Measurements from ENCODE around the gene KCND3. TPM values are rescaled to one million over a fixed set of nuclear protein-coding genes. Genes with fewer than 3 reads are reported as not detected.

The KCND3 gene
- 0.21 and 0.63 TPM in 2 replicates for total RNA-seq (2014; rRNA removed; shearing (Covaris generic))

DNA sequence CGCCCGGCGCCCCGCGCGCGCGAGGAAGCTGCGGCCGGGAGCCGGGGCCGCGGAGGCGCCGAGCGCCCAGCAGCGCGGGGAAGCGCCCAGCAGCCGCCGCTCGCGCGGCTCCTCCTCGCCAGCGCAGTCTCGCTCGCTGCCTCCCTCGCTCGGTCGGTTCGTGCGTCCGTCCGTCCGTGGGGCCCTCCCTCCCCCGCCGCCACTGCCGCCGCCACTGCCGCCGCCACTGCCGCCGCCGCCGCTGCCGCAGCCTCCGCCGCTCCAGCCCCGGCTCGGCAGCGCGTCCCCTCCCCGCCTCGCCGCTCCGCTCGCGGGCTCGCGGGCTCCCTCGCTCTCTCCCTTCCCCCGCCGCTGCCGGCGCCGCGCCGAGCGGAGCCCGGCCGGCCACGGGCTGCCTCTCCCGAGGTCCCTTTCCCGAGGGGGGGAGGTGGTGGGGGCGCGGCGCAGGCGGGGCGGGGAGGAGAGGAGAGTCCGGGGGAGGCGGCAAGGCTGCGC is at the start of gene KCND3:
TSS of gene KCND3 (minus strand) at position 138 of the 495 bp plus-strand sequence.
- peak; percentile 82 for DNase-seq
- Histone ChIP-seq H3K4me3 (ENCODE audit: insufficient read depth, low read depth, low read length) (peak within 1 kb of the TSS; percentile 46), H3K36me3 (replicated peaks; ENCODE audit: control insufficient read depth, insufficient read depth, low read length) (no peaks in the 10 kb centered on the region), H3K27me3 (ENCODE audit: control insufficient read depth, insufficient read depth, low read length) (peaks cover 51% of the 10 kb centered on the region)

DNA sequence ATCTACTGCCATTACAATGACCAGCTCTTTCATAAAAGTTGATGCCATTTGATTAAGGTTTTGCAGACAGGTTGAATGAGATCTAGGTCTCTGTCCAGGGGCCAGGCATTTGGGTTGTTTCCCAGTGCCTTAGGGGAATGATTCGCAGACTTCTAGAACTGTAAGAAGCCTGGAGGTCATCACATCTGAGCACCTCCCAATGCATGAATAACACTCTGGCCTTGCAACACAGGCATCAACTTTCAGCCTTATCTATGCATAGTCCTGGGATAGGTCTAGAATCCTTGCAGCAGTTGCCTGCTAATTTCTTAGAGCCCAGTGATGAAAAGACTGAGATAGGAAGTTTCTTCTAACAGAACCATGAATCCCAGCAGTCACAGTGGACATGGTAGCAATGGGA is 44.8 kb upstream of the KCND3 start:
- H3K36me3 ChIP-seq (replicated peaks; ENCODE audit: control insufficient read depth, insufficient read depth, low read length), result no peaks in the 10 kb centered on the region
- no peaks in the 10 kb centered on the region; the same call in 1 of the 2 replicates for H3K27me3 ChIP-seq (ENCODE audit: control insufficient read depth, insufficient read depth, low read length)
- no peak overlapping the region for H3K4me3 ChIP-seq (ENCODE audit: insufficient read depth, low read depth, low read length)
- DNase-seq, result no peak

DNA sequence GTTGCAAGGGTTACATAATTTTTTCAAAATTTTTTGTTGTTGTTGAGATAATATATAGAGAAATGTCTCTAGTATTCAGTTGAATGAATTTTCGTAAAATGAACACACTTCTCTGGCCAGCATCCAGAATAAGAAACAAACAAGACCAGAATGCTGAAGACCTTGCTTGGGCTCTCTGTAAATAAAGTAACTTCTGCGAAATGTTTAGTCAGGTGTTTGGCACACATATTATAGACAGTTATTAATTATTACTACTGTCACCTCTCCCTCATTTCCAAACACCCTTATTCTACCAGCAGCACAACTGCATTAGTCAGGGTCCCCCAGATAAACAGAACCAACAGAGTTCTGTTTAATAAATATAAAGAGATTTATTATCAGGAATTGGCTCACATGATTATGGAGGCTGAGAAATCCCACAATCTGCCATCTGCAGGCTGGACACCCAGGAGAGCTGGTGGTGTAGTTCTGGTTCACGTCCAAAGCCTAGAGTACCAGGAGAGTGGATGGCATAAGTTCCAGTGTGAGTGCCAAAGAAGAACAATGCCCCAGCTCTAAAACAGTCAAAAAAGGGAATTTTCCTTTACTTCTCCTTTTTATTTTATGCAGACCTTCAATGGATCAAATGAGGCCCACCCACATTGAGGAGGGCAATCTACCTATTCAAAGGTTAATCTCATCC is 44.1 kb upstream of the KCND3 start:
- DNase-seq, result no peak
- Histone ChIP-seq H3K36me3 (replicated peaks; ENCODE audit: control insufficient read depth, insufficient read depth, low read length) (no peaks in the 10 kb centered on the region), H3K27me3 (ENCODE audit: control insufficient read depth, insufficient read depth, low read length) (no peaks in the 10 kb centered on the region; the same call in 1 of the 2 replicates), H3K4me3 (ENCODE audit: insufficient read depth, low read depth, low read length) (no peak overlapping the region)

- no peak overlapping the region for H3K4me3 ChIP-seq (ENCODE audit: insufficient read depth, low read depth, low read length)
- H3K36me3 ChIP-seq (replicated peaks; ENCODE audit: control insufficient read depth, insufficient read depth, low read length), result no peaks in the 10 kb centered on the region
- H3K27me3 ChIP-seq (ENCODE audit: control insufficient read depth, insufficient read depth, low read length), result no peaks in the 10 kb centered on the region; the same call in 1 of the 2 replicates
- DNase-seq, result no peak
Measured at GRCh38 chr1:112030157-112030556, 40.7 kb upstream of the KCND3 start.

- no peak for DNase-seq
- H3K27me3 ChIP-seq (ENCODE audit: control insufficient read depth, insufficient read depth, low read length), result no peaks in the 10 kb centered on the region; the same call in 1 of the 2 replicates
Measured at GRCh38 chr1:112027696-112028095, 38.2 kb upstream of the KCND3 start.

GRCh38 chr1:112026501-112026900 is 37.0 kb upstream of the KCND3 start:
- Histone ChIP-seq H3K36me3 (replicated peaks; ENCODE audit: control insufficient read depth, insufficient read depth, low read length) (no peaks in the 10 kb centered on the region), H3K4me3 (ENCODE audit: insufficient read depth, low read depth, low read length) (no peak overlapping the region), H3K27me3 (ENCODE audit: control insufficient read depth, insufficient read depth, low read length) (no peaks in the 10 kb centered on the region; the same call in 1 of the 2 replicates)
- no peak for DNase-seq

More at GRCh38 chr1:112027696-112028095, 38.2 kb upstream of the KCND3 start:
- H3K36me3 ChIP-seq (replicated peaks; ENCODE audit: control insufficient read depth, insufficient read depth, low read length), result no peaks in the 10 kb centered on the region
- no peak overlapping the region for H3K4me3 ChIP-seq (ENCODE audit: insufficient read depth, low read depth, low read length)

DNA sequence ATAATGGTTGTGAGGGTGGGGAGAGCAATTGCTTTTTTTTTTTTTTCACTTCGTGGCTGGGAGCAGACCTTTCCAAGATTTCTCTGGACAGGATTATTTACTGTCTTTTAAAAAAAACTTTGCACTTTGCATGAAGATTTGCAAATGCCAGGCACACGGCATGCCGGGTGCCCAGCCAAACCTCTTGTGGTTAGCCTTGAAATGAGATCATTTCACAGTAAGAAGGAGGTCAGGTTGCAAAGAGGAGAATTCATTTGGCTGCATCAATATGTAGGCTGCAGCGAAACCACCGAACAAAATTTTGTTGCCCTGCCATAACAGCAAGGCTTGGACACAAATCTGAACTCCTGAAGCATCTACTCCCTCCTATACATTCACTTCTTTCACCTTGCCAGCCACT is 36.5 kb upstream of the KCND3 start:
- DNase-seq, result no peak
- H3K27me3 ChIP-seq (ENCODE audit: control insufficient read depth, insufficient read depth, low read length), result no peaks in the 10 kb centered on the region; the same call in 1 of the 2 replicates
- no peak overlapping the region for H3K4me3 ChIP-seq (ENCODE audit: insufficient read depth, low read depth, low read length)
- no peaks in the 10 kb centered on the region for H3K36me3 ChIP-seq (replicated peaks; ENCODE audit: control insufficient read depth, insufficient read depth, low read length)

GRCh38 chr1:112021263-112021662 is 31.8 kb upstream of the KCND3 start:
- Histone ChIP-seq H3K4me3 (ENCODE audit: insufficient read depth, low read depth, low read length) (no peak overlapping the region), H3K27me3 (ENCODE audit: control insufficient read depth, insufficient read depth, low read length) (no peaks in the 10 kb centered on the region; the same call in 1 of the 2 replicates), H3K36me3 (replicated peaks; ENCODE audit: control insufficient read depth, insufficient read depth, low read length) (no peaks in the 10 kb centered on the region)
- DNase-seq, result peak; percentile 26

DNA sequence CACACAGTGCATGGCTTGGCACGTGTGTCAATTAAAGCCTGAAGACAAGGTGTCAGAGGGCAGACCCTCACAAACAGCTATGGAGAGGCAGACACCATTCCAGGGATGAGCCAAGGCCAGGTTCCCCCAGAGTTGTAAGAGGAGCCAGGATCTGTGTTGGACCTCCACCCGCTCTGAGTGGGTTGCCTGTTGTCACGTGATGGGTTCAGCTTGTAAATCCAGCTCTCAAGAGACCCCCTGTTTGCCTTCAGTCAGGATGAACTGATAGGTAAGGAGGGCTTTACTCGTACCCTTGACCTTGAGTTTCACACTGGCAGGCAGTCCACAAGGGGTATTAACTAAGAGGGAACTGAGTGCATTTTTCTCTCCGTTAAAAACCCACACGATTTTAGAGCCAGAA is 27.7 kb upstream of the KCND3 start:
- no peak for DNase-seq
- no peak overlapping the region for H3K4me3 ChIP-seq (ENCODE audit: insufficient read depth, low read depth, low read length)
- H3K27me3 ChIP-seq (ENCODE audit: control insufficient read depth, insufficient read depth, low read length), result no peaks in the 10 kb centered on the region; the same call in 1 of the 2 replicates
- H3K36me3 ChIP-seq (replicated peaks; ENCODE audit: control insufficient read depth, insufficient read depth, low read length), result no peaks in the 10 kb centered on the region

GRCh38 chr1:112012823-112013222 is 23.4 kb upstream of the KCND3 start:
- no peaks in the 10 kb centered on the region for H3K36me3 ChIP-seq (replicated peaks; ENCODE audit: control insufficient read depth, insufficient read depth, low read length)
- no peak for DNase-seq
- H3K27me3 ChIP-seq (ENCODE audit: control insufficient read depth, insufficient read depth, low read length), result no peaks in the 10 kb centered on the region; the same call in 1 of the 2 replicates
- H3K4me3 ChIP-seq (ENCODE audit: insufficient read depth, low read depth, low read length), result no peak overlapping the region

DNA sequence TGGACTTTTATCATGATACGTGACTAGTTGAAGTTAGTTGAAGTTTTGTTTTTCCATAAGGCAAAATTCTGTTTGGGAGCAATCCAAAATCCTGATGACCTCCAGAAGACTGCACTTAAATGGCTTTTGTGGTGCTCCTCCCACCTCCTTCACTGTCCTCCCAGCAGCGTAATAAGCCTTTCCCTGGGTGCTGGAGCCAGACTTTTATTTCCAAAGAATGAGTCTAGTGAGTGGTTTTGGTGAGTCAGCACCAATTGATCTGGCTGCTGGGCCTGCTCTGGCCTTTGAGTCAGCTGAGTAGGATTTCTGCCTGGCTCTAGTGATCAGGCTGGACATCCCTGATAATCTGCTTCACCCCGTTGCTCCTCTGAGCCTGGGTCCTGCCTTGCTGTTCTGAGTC is 21.7 kb upstream of the KCND3 start:
- H3K27me3 ChIP-seq (ENCODE audit: control insufficient read depth, insufficient read depth, low read length), result no peaks in the 10 kb centered on the region; the same call in 1 of the 2 replicates
- DNase-seq, result no peak
- no peaks in the 10 kb centered on the region for H3K36me3 ChIP-seq (replicated peaks; ENCODE audit: control insufficient read depth, insufficient read depth, low read length)
- no peak overlapping the region for H3K4me3 ChIP-seq (ENCODE audit: insufficient read depth, low read depth, low read length)

DNA sequence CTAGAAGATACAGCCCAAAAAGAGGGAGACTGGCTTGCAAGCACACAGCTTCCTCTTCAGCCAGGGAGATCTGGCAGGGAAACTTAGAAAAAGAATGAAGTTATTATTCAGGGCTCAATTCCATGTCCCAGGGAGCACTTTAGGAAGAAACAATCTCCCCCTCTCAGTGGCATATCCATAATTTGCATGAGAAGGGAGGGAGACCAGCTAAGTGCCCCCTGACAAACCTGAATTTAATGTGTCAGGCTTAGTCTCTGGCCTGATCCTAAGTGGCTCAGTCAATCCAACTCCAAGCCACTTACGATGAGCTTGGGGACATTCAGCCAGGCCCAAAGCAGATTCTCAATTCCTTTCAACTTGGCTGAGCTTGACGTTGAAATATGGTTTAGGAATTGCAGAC is 17.7 kb upstream of the KCND3 start:
- no peaks in the 10 kb centered on the region for H3K36me3 ChIP-seq (replicated peaks; ENCODE audit: control insufficient read depth, insufficient read depth, low read length)
- H3K27me3 ChIP-seq (ENCODE audit: control insufficient read depth, insufficient read depth, low read length), result no peaks in the 10 kb centered on the region
- DNase-seq, result no peak
- H3K4me3 ChIP-seq (ENCODE audit: insufficient read depth, low read depth, low read length), result no peak overlapping the region

DNA sequence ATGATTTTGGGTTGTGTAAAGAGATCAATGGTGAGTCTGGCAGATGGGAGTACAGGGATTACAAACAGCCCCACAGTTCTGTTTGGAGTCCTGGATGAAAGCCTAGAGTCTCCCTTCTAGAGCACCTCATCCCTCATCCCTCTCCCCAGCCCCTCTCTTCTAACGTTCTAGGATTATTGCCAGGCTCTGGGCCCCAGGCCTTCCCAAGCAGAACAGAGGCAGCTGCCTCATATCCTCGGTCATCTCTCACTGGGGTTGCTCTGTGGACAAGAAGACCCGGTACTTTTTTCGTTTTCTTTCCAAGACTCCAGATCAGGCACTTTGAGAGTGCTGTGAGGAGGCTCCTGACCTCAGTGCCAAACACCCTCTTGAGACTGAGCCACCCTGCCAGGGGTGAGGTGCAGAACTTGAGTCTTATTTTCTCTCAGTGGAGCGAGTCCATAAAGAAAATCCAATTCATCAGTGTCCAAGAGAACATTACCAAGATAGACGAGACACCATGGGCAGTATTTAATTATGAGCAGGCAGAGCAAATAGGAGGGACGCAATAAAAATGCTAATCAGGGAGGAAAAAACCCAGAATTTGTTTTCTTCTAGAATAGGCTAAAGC is 17.1 kb upstream of the KCND3 start:
- H3K36me3 ChIP-seq (replicated peaks; ENCODE audit: control insufficient read depth, insufficient read depth, low read length), result no peaks in the 10 kb centered on the region
- H3K27me3 ChIP-seq (ENCODE audit: control insufficient read depth, insufficient read depth, low read length), result no peaks in the 10 kb centered on the region
- no peak for DNase-seq
- H3K4me3 ChIP-seq (ENCODE audit: insufficient read depth, low read depth, low read length), result no peak overlapping the region

GRCh38 chr1:112004076-112004475 is 14.6 kb upstream of the KCND3 start:
- H3K4me3 ChIP-seq (ENCODE audit: insufficient read depth, low read depth, low read length), result no peak overlapping the region
- no peaks in the 10 kb centered on the region for H3K36me3 ChIP-seq (replicated peaks; ENCODE audit: control insufficient read depth, insufficient read depth, low read length)
- DNase-seq, result no peak
- H3K27me3 ChIP-seq (ENCODE audit: control insufficient read depth, insufficient read depth, low read length), result no peaks in the 10 kb centered on the region

GRCh38 chr1:112002514-112002913 is 13.0 kb upstream of the KCND3 start:
- H3K4me3 ChIP-seq (ENCODE audit: insufficient read depth, low read depth, low read length), result no peak overlapping the region
- no peaks in the 10 kb centered on the region for H3K27me3 ChIP-seq (ENCODE audit: control insufficient read depth, insufficient read depth, low read length)
- DNase-seq, result no peak
- H3K36me3 ChIP-seq (replicated peaks; ENCODE audit: control insufficient read depth, insufficient read depth, low read length), result no peaks in the 10 kb centered on the region

All from H7 (cell line).